ENCODE results near the gene CHEK1.
"Not testable (repeated sequence)": the region's sequence is repeated elsewhere in the genome, so short reads cannot be mapped to it uniquely, and the experiment has no call there.

CHEK1 gene

GRCh38 chr11:125701018-125701610 is 76.2 kb downstream of the CHEK1 start:
- no peak for DNase-seq (ENCODE audit: low read depth)

- no peak for DNase-seq (ENCODE audit: low read depth)
These were observed 77.1 kb downstream of the CHEK1 start for GRCh38 chr11:125701858-125702621.

- DNase-seq (ENCODE audit: low read depth), result not testable (repeated sequence)
These were observed 79.7 kb downstream of the CHEK1 start for GRCh38 chr11:125704686-125705085.

GRCh38 chr11:125720781-125721180 is 95.8 kb downstream of the CHEK1 start:
- no peak for DNase-seq (ENCODE audit: low read depth)

- no peak for DNase-seq (ENCODE audit: low read depth)
These were observed 99.2 kb downstream of the CHEK1 start for GRCh38 chr11:125724125-125724524.
